SU-DHL-6 (cell line): Measurements from ENCODE around the gene SERAC1.

ENCODE experiments used
- H2AFZ ChIP-seq: fragments of 200-600 bp; sonication (generic); 2 replicates; pipeline ENCODE4 v1.6.1; 2014; ENCODE audit warnings: low read depth, mild to moderate bottlenecking, moderate library complexity, mixed read lengths, antibody characterized with exemption, low read length; ENCODE audit not compliant: severe bottlenecking
- H3F3A ChIP-seq: fragments of 200-600 bp; shearing (Covaris generic); 2 replicates; pipeline ENCODE4 v1.6.0; 2016; ENCODE audit warnings: antibody characterized with exemption, mild to moderate bottlenecking; ENCODE audit not compliant: insufficient read depth
- H3K27ac ChIP-seq: fragments of 200-600 bp; sonication (generic); 2 replicates; pipeline ENCODE4 v1.5.1; 2016; ENCODE audit warnings: low read depth, mild to moderate bottlenecking, low read length, moderate library complexity, mixed read lengths
- H3K27me3 ChIP-seq: fragments of 200-600 bp; sonication (generic), shearing (Covaris generic); 2 replicates; pipeline ENCODE4 v1.6.0; 2014; ENCODE audit warnings: mild to moderate bottlenecking, low read length
- H3K36me3 ChIP-seq: fragments of 200-600 bp; sonication (generic); 2 replicates; pipeline ENCODE4 v1.6.1; 2014; ENCODE audit warnings: mild to moderate bottlenecking, low read length, mixed read lengths
- H3K4me2 ChIP-seq: fragments of 300-600, 200-600 bp; shearing (Covaris generic), sonication (generic); 2 replicates; pipeline ENCODE4 v1.6.0; 2014; ENCODE audit warnings: low read length, low read depth, mild to moderate bottlenecking; ENCODE audit not compliant: poor library complexity, severe bottlenecking
- H3K4me3 ChIP-seq: fragments of 200-600 bp; sonication (generic); 2 replicates; pipeline ENCODE4 v1.5.1; 2014; ENCODE audit warnings: antibody characterized with exemption, low read length, mild to moderate bottlenecking, mixed read lengths; ENCODE audit not compliant: insufficient read depth, poor library complexity, severe bottlenecking
- H3K79me2 ChIP-seq: fragments of 200-600 bp; sonication (generic); 2 replicates; pipeline ENCODE4 v1.6.1; 2014; ENCODE audit warnings: mild to moderate bottlenecking, low read length, moderate library complexity; ENCODE audit not compliant: insufficient read depth
- H3K9ac ChIP-seq: fragments of 200-600 bp; sonication (generic); 2 replicates; pipeline ENCODE4 v1.7.0; 2014; ENCODE audit warnings: mild to moderate bottlenecking, low read length
- H3K9me2 ChIP-seq: fragments of 200-600 bp; sonication (generic); replicated peaks from 2 replicates; pipeline ENCODE4 v1.6.1; 2014; ENCODE audit warnings: low read length; ENCODE audit not compliant: insufficient read depth
- H3K9me3 ChIP-seq: fragments of 200-600 bp; sonication (generic); 2 replicates; pipeline ENCODE4 v1.6.1; 2014; ENCODE audit warnings: low read length, mixed read lengths; ENCODE audit not compliant: insufficient read depth
- H4K20me1 ChIP-seq: fragments of 200-600 bp; sonication (generic); 2 replicates; pipeline ENCODE4 v1.6.1; 2014; ENCODE audit warnings: low read depth, mild to moderate bottlenecking, antibody characterized with exemption, low read length, moderate library complexity, mixed read lengths
- CTCF ChIP-seq: fragments of 200-600 bp; sonication (generic); IDR thresholded peaks from one replicate; pipeline ENCODE4 v1.5.1; 2017; ENCODE audit warnings: antibody characterized with exemption, mild to moderate bottlenecking, low read length, moderate library complexity; ENCODE audit not compliant: insufficient read depth, poor library complexity, severe bottlenecking
- EZH2phosphoT487 ChIP-seq: fragments of 200-600 bp; sonication (generic), shearing (Covaris generic); conservative IDR thresholded peaks from 2 replicates; pipeline ENCODE4 v1.6.1; 2018; ENCODE audit warnings: mild to moderate bottlenecking, antibody characterized with exemption, low read length, moderate library complexity, mixed read lengths

SERAC1 gene

DNA sequence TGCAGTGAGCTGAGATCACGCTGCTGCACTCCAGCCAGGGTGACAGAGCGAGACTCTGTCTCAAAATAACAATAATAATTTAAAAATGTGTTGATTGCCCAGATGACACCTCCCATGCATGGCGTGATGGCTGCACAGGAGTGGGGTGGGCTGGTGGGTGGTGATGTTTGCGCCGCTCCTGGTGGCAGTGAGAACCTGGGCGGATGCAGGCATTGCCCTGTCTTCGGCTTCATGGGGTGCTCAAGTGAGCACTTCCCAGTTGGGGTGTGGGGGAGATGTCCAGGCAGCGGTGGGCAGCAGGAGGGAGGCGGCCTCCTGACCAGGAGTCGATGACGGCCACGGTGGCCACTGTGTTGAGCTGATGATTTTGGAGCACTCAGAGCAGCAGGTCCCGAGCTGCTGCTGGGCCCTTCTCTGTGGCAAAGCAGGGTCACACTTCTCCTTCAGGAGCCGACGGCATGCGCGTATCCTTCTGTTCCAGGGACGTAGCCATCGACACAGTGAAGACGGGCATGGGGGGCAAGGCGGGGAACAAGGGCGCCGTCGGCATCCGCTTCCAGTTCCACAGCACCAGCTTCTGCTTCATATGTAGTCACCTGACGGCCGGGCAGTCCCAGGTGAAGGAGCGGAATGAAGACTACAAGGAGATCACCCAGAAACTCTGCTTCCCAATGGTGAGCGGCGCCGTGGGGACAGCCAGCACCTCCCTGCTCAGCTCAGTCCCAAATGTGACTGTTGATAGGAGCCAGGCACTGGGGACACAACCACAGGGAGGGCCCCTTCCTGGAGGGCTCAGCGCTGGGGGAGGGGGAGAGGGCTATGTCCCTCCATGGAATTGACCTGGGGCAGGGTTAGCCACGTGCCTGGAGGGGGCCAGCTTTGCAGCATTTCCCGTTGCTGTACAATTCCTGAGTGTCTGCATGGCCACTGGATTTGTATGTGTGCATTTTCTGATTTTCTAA lies 96.7 kb downstream of the SERAC1 start:
- H3K9me3 ChIP-seq, result no peaks in the 10 kb centered on the region
- H3K27ac ChIP-seq, result no peak overlapping the region
- TF ChIP-seq CTCF (no peak), EZH2phosphoT487 (no peak)
- no peaks in the 10 kb centered on the region for H3F3A ChIP-seq
- H3K79me2 ChIP-seq, result no peaks in the 10 kb centered on the region
- H3K9ac ChIP-seq, result no peak overlapping the region
- no peaks in the 10 kb centered on the region for H3K36me3 ChIP-seq
- no peaks in the 10 kb centered on the region for H4K20me1 ChIP-seq
- H3K27me3 ChIP-seq, result no peaks in the 10 kb centered on the region
- H3K4me2 ChIP-seq, result no peak overlapping the region
- H3K9me2 ChIP-seq, result no peaks in the 10 kb centered on the region
- no peak overlapping the region for H3K4me3 ChIP-seq
- no peak overlapping the region for H2AFZ ChIP-seq

DNA sequence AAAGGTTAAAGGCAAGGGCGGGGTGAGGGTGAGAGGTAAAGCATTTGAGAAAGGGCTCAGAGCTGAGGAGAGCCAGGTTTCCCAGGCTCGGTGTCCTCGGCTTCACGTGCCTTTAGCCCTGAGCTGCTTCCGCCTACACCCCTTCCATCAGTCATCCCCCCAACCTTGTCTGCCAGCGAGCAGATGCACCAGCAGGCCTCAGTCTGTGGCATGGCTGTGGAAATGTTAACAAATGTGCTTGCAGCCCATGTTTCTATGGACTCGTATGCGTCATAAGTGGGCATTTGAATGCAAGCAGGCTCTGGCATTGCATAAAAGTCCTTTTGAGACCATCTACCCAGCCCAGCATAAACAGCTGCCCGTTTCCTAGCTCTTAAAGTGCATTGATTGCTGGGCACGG lies 97.5 kb downstream of the SERAC1 start:
- Histone ChIP-seq H4K20me1 (no peaks in the 10 kb centered on the region), H3K27ac (no peak overlapping the region), H3K79me2 (no peaks in the 10 kb centered on the region), H3F3A (no peaks in the 10 kb centered on the region), H3K9me3 (no peaks in the 10 kb centered on the region), H2AFZ (no peak overlapping the region), H3K9me2 (no peaks in the 10 kb centered on the region), H3K9ac (no peak overlapping the region), H3K4me2 (no peak overlapping the region), H3K36me3 (no peaks in the 10 kb centered on the region), H3K27me3 (no peaks in the 10 kb centered on the region), H3K4me3 (no peak overlapping the region)
- no peak for TF ChIP-seq EZH2phosphoT487
- no peak for TF ChIP-seq CTCF

- H3K9me3 ChIP-seq, result no peaks in the 10 kb centered on the region
- H3K27me3 ChIP-seq, result no peaks in the 10 kb centered on the region
- H2AFZ ChIP-seq, result no peak overlapping the region
- H3K9me2 ChIP-seq, result no peaks in the 10 kb centered on the region
- H3K79me2 ChIP-seq, result no peaks in the 10 kb centered on the region
- no peaks in the 10 kb centered on the region for H4K20me1 ChIP-seq
- no peak overlapping the region for H3K4me3 ChIP-seq
- no peak overlapping the region for H3K27ac ChIP-seq
- no peaks in the 10 kb centered on the region for H3K36me3 ChIP-seq
- H3K9ac ChIP-seq, result no peak overlapping the region
- TF ChIP-seq EZH2phosphoT487 (no peak), CTCF (no peak)
- H3F3A ChIP-seq, result no peaks in the 10 kb centered on the region
- H3K4me2 ChIP-seq, result no peak overlapping the region
These were observed 98.3 kb downstream of the SERAC1 start for GRCh38 chr6:158069800-158070195.
